K562 (cell line): ENCODE data around the gene RPL28. TPM values are rescaled to one million over a fixed set of nuclear protein-coding genes. Genes with fewer than 3 reads are reported as not detected.

ENCODE experiments used
- BDP1 ChIP-seq: IDR thresholded peaks from 3 replicates; pipeline ENCODE4 v1.6.1; 2011; ENCODE audit not compliant: insufficient read length, insufficient read depth
- BRD4 ChIP-seq: fragments of 200-600 bp; sonication (generic); IDR thresholded peaks from 2 replicates; pipeline ENCODE4 v1.6.1; 2017; ENCODE audit warnings: inconsistent platforms
- CHCHD3 ChIP-seq: fragments of 250-450 bp; sonication (Bioruptor Pico); IDR thresholded peaks from 2 replicates; pipeline ENCODE4 v2.1.2; 2022; ENCODE audit warnings: mild to moderate bottlenecking
- FOXK2 ChIP-seq, 2 experiments: fragments of 450-650 bp; IDR thresholded peaks in 1 of 2; conservative IDR thresholded peaks in 1 of 2; 2 replicates each; pipeline ENCODE4 v1.6.1; 2016; ENCODE audit warnings: low read depth in 2 of 2, mild to moderate bottlenecking in 1 of 2
- HBP1 ChIP-seq: fragments of 450-650 bp; formaldehyde crosslinking; IDR thresholded peaks from 2 replicates; pipeline ENCODE4 v1.4.0; 2022; ENCODE audit warnings: missing genetic modification characterization
- JUNB ChIP-seq: fragments of 450-650 bp; formaldehyde crosslinking; conservative IDR thresholded peaks from 2 replicates; pipeline ENCODE4 v1.4.0; 2020; ENCODE audit warnings: mild to moderate bottlenecking
- MLLT1 ChIP-seq, 2 experiments: fragments of 450-650 bp; IDR thresholded peaks; 2 replicates each; pipeline ENCODE4 v1.6.1; 2016
- NR2F6 ChIP-seq: fragments of 450-650 bp; formaldehyde crosslinking; IDR thresholded peaks from 2 replicates; pipeline ENCODE4 v1.4.0; 2020; ENCODE audit warnings: mild to moderate bottlenecking
- NR3C1 ChIP-seq: sonication (generic); formaldehyde crosslinking; IDR thresholded peaks from 2 replicates; pipeline ENCODE4 v1.8.1; 2022; ENCODE audit warnings: missing genetic modification reagents
- RAD21 ChIP-seq, 2 experiments: fragments of 250-450 bp in 1 of 2; fragments of 450-650 bp in 1 of 2; sonication (Bioruptor Pico) in 1 of 2; formaldehyde crosslinking in 1 of 2; IDR thresholded peaks in 1 of 2; conservative IDR thresholded peaks in 1 of 2; 2 replicates each; pipeline versions ENCODE4 v1.4.0 to v1.8.0; 2020 to 2022; ENCODE audit warnings: mild to moderate bottlenecking in 2 of 2, moderate library complexity in 1 of 2
- RB1 ChIP-seq: fragments of 450-650 bp; IDR thresholded peaks from 2 replicates; pipeline ENCODE4 v1.6.1; 2017; ENCODE audit warnings: low read depth, mild to moderate bottlenecking
- TCFL5 ChIP-seq: fragments of 250-450 bp; sonication (Bioruptor Pico); conservative IDR thresholded peaks from 2 replicates; pipeline ENCODE4 v1.6.1; 2021; ENCODE audit warnings: mild to moderate bottlenecking, moderate library complexity, matching md5 sums
- YBX1 ChIP-seq: fragments of 450-650 bp; IDR thresholded peaks from 2 replicates; pipeline ENCODE4 v1.7.1; 2016; ENCODE audit warnings: mild to moderate bottlenecking
- ZBTB1 ChIP-seq: sonication (generic); formaldehyde crosslinking; IDR thresholded peaks from 2 replicates; pipeline ENCODE4 v1.8.1; 2023; ENCODE audit warnings: missing genetic modification reagents, low read depth, mild to moderate bottlenecking, borderline replicate concordance
- ZBTB11 ChIP-seq, 3 experiments: fragments of 200-800 bp in 1 of 3; fragments of 250-450 bp in 1 of 3; fragments of 450-650 bp in 1 of 3; sonication (Bioruptor Pico) in 1 of 3; sonication (Bioruptor generic) in 1 of 3; formaldehyde crosslinking in 1 of 3; IDR thresholded peaks; 2 replicates each; pipeline versions ENCODE4 v1.6.1 to v1.8.0; 2016 to 2022; ENCODE audit warnings: mild to moderate bottlenecking in 2 of 3, missing genetic modification characterization in 2 of 3, missing compliant biosample characterization in 1 of 3, moderate library complexity in 1 of 3
- ZBTB5 ChIP-seq: fragments of 450-650 bp; IDR thresholded peaks from 2 replicates; pipeline ENCODE4 v1.6.1; 2017; ENCODE audit warnings: antibody characterized with exemption
- ZNF121 ChIP-seq: sonication (generic); formaldehyde crosslinking; conservative IDR thresholded peaks from 2 replicates; pipeline ENCODE4 v1.8.0; 2022; ENCODE audit warnings: missing genetic modification reagents
- ZNF134 ChIP-seq: fragments of 250-450 bp; sonication (Bioruptor Pico); conservative IDR thresholded peaks from 2 replicates; pipeline ENCODE4 v1.4.0; 2020
- ZNF644 ChIP-seq: fragments of 200-800 bp; sonication (Bioruptor generic); IDR thresholded peaks from 2 replicates; pipeline ENCODE4 v1.6.1; 2016; ENCODE audit warnings: low read depth, missing genetic modification characterization, missing compliant biosample characterization
- ZSCAN32 ChIP-seq: fragments of 450-650 bp; formaldehyde crosslinking; IDR thresholded peaks from 2 replicates; pipeline ENCODE4 v1.4.0; 2020; ENCODE audit warnings: mild to moderate bottlenecking, moderate library complexity
- polyA plus RNA-seq, 8 experiments: library from polyadenylated mRNA; depleted of rRNA in 4 of 8; stranded (reverse) in 5 of 8; unstranded in 3 of 8; fragments of >200 nt; fragmentation: Nextera tagmentation in 2 of 8; fragmentation: Illumina TruSeq in 1 of 8; extraction: Ambion mirVana in 2 of 8; extraction: Trizol in 1 of 8; gene quantifications; 2 replicates each; pipeline versions ENCODE4 v1.2.1 to v1.2.3, GENCODE V29; 2011 to 2014; ENCODE audit warnings: inconsistent platforms in 1 of 8, missing spikeins in 1 of 8
- total RNA-seq, 7 experiments: library from RNA; depleted of rRNA in 6 of 7; stranded (reverse); fragments of >200 nt in 6 of 7; fragmentation: Illumina TruSeq in 2 of 7; extraction: Trizol in 2 of 7; gene quantifications; 2 replicates each; pipeline versions ENCODE4 v1.2.1 to v1.2.3, GENCODE V29; 2011 to 2021; ENCODE audit warnings: low replicate concordance in 1 of 7

Gene RPL28
- total and polyA plus RNA-seq, 9 of the 15 experiments (the other 6 are each of a cell fraction or from before 2014, with no cell fraction given), result 124 to 3,106 (median 622) TPM

GRCh38 chr19:55339105-55339888, 46.4 kb upstream of the RPL28 start, which contains the start of gene KMT5C (continued):
- TF ChIP-seq ZBTB11 (CRISPR knock-in tag; IDR thresholded peaks at IDR 0.05) (no peak), BRD4 (no peak), ZBTB5 (no peak), JUNB (CRISPR knock-in tag) (no peak), RB1 (peak; percentile 79; the same call in 1 of the 2 replicates), NR3C1 (no peak), FOXK2 (conservative IDR thresholded peaks at IDR 0.05 in 1 of 2, IDR thresholded peaks at IDR 0.05 in 1 of 2; ENCODE audit: low read depth in 2 of 2) (peak; percentile 61 to 78), CHCHD3 (no peak), ZBTB1 (CRISPR knock-in tag) (no peak), TCFL5 (CRISPR knock-in tag) (no peak), NR2F6 (CRISPR knock-in tag) (no peak), BDP1 (no peak), RAD21 (CRISPR knock-in tag; conservative IDR thresholded peaks at IDR 0.05 in 1 of 2, IDR thresholded peaks at IDR 0.05 in 1 of 2) (no peak), ZSCAN32 (CRISPR knock-in tag) (no peak), MLLT1 (IDR thresholded peaks at IDR 0.05) (peak in 1 of 2 experiments; percentile 97; a peak in 2 of 4 replicates), ZNF134 (CRISPR knock-in tag) (no peak), HBP1 (CRISPR knock-in tag) (no peak), ZNF121 (CRISPR knock-in tag) (no peak), ZNF644 (no peak), YBX1 (no peak)
